H1 (cell line): Measurements from ENCODE around the gene ZNF33B. TPM values are rescaled to one million over a fixed set of nuclear protein-coding genes. Genes with fewer than 3 reads are reported as not detected.

Experiments used
- CTCF ChIA-PET: fragments of 300-600 bp; sonication (Branson Sonifier 250); formaldehyde crosslinking; loops from one replicate; lab custom pipeline; 2021; ENCODE audit not compliant: partially characterized antibody; lab: Charles Lee
- POLR2A ChIA-PET: fragments of 300-600 bp; sonication (Branson Sonifier 250); formaldehyde crosslinking; loops from one replicate; lab custom pipeline; 2021; ENCODE audit warnings: inconsistent platforms; ENCODE audit not compliant: partially characterized antibody; lab: Charles Lee
- DNase-seq, 2 experiments: peaks; one replicate each; pipeline versions ENCODE4 v3.0.0 to v3.0.0-alpha.2; 2010 to 2022; ENCODE audit warnings: low spot score in 2 of 2, low read depth in 1 of 2, mixed read lengths in 1 of 2
- FAIRE-seq: peaks from 2 replicates; lab custom pipeline; 2011; peaks lifted over from hg19 to GRCh38; lab: Jason Lieb, UNC
- H2AFZ ChIP-seq: 2 replicates; pipeline ENCODE4 v1.8.1; 2012; ENCODE audit warnings: low read length, inconsistent platforms
- H2AK5ac ChIP-seq: 2 replicates; pipeline ENCODE4 v1.6.1; 2013; ENCODE audit warnings: low read depth, low read length
- H2BK120ac ChIP-seq: replicated peaks from 2 replicates; pipeline ENCODE3; 2013; ENCODE audit warnings: low read depth, low read length, inconsistent platforms
- H2BK12ac ChIP-seq: 2 replicates; pipeline ENCODE4 v1.6.1; 2013; ENCODE audit warnings: low read depth, low read length
- H2BK15ac ChIP-seq: 2 replicates; pipeline ENCODE4 v1.6.1; 2013; ENCODE audit warnings: low read length
- H2BK20ac ChIP-seq: 2 replicates; pipeline ENCODE4 v1.6.1; 2013; ENCODE audit warnings: low read length
- H2BK5ac ChIP-seq: 2 replicates; pipeline ENCODE4 v1.6.1; 2013; ENCODE audit warnings: low read depth, low read length
- H3K14ac ChIP-seq: 2 replicates; pipeline ENCODE4 v1.6.1; 2013; ENCODE audit warnings: inconsistent platforms; ENCODE audit not compliant: insufficient read length
- H3K18ac ChIP-seq: 2 replicates; pipeline ENCODE4 v1.6.1; 2013; ENCODE audit warnings: low read length; ENCODE audit errors: extremely low read depth
- H3K23ac ChIP-seq: 2 replicates; pipeline ENCODE4 v1.6.1; 2013; ENCODE audit warnings: inconsistent platforms; ENCODE audit not compliant: insufficient read length
- H3K23me2 ChIP-seq: 2 replicates; pipeline ENCODE4 v1.6.1; 2013; ENCODE audit warnings: low read depth, low read length
- H3K27ac ChIP-seq: 2 replicates; pipeline ENCODE4 v1.6.1; 2011; ENCODE audit warnings: low read depth, low read length, inconsistent platforms
- H3K27me3 ChIP-seq, 4 experiments: replicated peaks in 1 of 4; 1 replicate in 1 of 4; 2 replicates in 3 of 4; pipeline versions ENCODE4 v1.6.1 to v1.8.1; 2011 to 2013; ENCODE audit warnings: low read length in 3 of 4, mild to moderate bottlenecking in 3 of 4, inconsistent platforms in 2 of 4, mixed read lengths in 2 of 4, moderate library complexity in 1 of 4; ENCODE audit not compliant: control insufficient read depth in 3 of 4, insufficient read depth in 3 of 4; ENCODE audit errors: extremely low read depth in 1 of 4
- H3K36me3 ChIP-seq, 4 experiments: 2 replicates each; pipeline versions ENCODE4 v1.6.1 to v1.8.1; 2011 to 2013; ENCODE audit warnings: mild to moderate bottlenecking in 4 of 4, low read length in 3 of 4, moderate library complexity in 2 of 4, control low read depth in 1 of 4, inconsistent platforms in 1 of 4; ENCODE audit not compliant: insufficient read depth in 4 of 4, control insufficient read depth in 2 of 4
- H3K4ac ChIP-seq: replicated peaks from 2 replicates; pipeline ENCODE3; 2013; ENCODE audit warnings: low read length, low read depth, mixed read lengths, inconsistent platforms; ENCODE audit not compliant: insufficient read length
- H3K4me1 ChIP-seq, 4 experiments: replicated peaks in 1 of 4; 1 replicate in 1 of 4; 2 replicates in 3 of 4; pipeline versions ENCODE4 v1.6.1 to v1.8.1; 2011 to 2013; ENCODE audit warnings: low read length in 3 of 4, inconsistent platforms in 2 of 4, mixed read lengths in 1 of 4; ENCODE audit not compliant: insufficient read depth in 4 of 4, control insufficient read depth in 3 of 4
- H3K4me2 ChIP-seq, 2 experiments: 2 replicates each; pipeline versions ENCODE4 v1.6.1 to v1.8.1; 2011 to 2013; ENCODE audit warnings: low read depth in 2 of 2, low read length in 2 of 2, control low read depth in 1 of 2, inconsistent platforms in 1 of 2, mild to moderate bottlenecking in 1 of 2; ENCODE audit not compliant: insufficient read depth in 1 of 2
- H3K4me3 ChIP-seq, 4 experiments: fragments of 200-600, 300-600 bp in 1 of 4; sonication (generic), shearing (Covaris generic), sonication (Bioruptor Twin) in 1 of 4; 2 replicates each; pipeline versions ENCODE4 v1.5.1 to v1.8.1; 2011 to 2016; ENCODE audit warnings: low read length in 4 of 4, low read depth in 3 of 4, control low read depth in 2 of 4, inconsistent platforms in 2 of 4, mild to moderate bottlenecking in 2 of 4, mixed read lengths in 1 of 4, moderate library complexity in 1 of 4; ENCODE audit not compliant: insufficient read depth in 2 of 4; ENCODE audit errors: extremely low read depth in 1 of 4
- H3K56ac ChIP-seq: replicated peaks from 2 replicates; pipeline ENCODE3; 2013; ENCODE audit warnings: low read depth, mild to moderate bottlenecking, mixed read lengths, low read length, inconsistent platforms; ENCODE audit not compliant: insufficient read length
- H3K79me1 ChIP-seq: 2 replicates; pipeline ENCODE4 v1.6.1; 2013; ENCODE audit warnings: low read depth, low read length, control low read depth
- H3K79me2 ChIP-seq, 2 experiments: 2 replicates each; pipeline versions ENCODE4 v1.6.1 to v1.8.1; 2012 to 2013; ENCODE audit warnings: low read length in 2 of 2, mild to moderate bottlenecking in 2 of 2, inconsistent platforms in 1 of 2; ENCODE audit not compliant: insufficient read depth in 2 of 2, control insufficient read depth in 1 of 2
- H3K9ac ChIP-seq, 4 experiments: replicated peaks in 1 of 4; 1 replicate in 1 of 4; 2 replicates in 3 of 4; pipeline versions ENCODE4 v1.6.1 to v1.8.1; 2011 to 2013; ENCODE audit warnings: low read depth in 3 of 4, low read length in 3 of 4, control low read depth in 2 of 4, mild to moderate bottlenecking in 2 of 4, moderate library complexity in 2 of 4, inconsistent platforms in 1 of 4; ENCODE audit errors: extremely low read depth in 1 of 4
- H3K9me3 ChIP-seq, 2 experiments: 2 replicates each; pipeline versions ENCODE4 v1.6.1 to v1.8.1; 2012 to 2013; ENCODE audit warnings: mild to moderate bottlenecking in 2 of 2, moderate library complexity in 2 of 2, control low read depth in 1 of 2, inconsistent platforms in 1 of 2, low read depth in 1 of 2, low read length in 1 of 2, mixed read lengths in 1 of 2; ENCODE audit not compliant: insufficient read depth in 2 of 2
- H4K20me1 ChIP-seq, 2 experiments: replicated peaks in 1 of 2; 2 replicates each; pipeline versions ENCODE3 to v1.8.1; 2011 to 2013; ENCODE audit warnings: inconsistent platforms in 2 of 2, low read length in 2 of 2, mild to moderate bottlenecking in 1 of 2; ENCODE audit not compliant: insufficient read depth in 2 of 2, control insufficient read depth in 1 of 2
- H4K5ac ChIP-seq: 2 replicates; pipeline ENCODE4 v1.6.1; 2013; ENCODE audit warnings: low read length, low read depth, mixed read lengths, inconsistent platforms; ENCODE audit not compliant: insufficient read length
- H4K8ac ChIP-seq: 2 replicates; pipeline ENCODE4 v1.8.0; 2013; ENCODE audit warnings: mild to moderate bottlenecking, moderate library complexity, low read length, inconsistent platforms; ENCODE audit not compliant: insufficient read depth; ENCODE audit errors: extremely low read depth
- H4K91ac ChIP-seq: replicated peaks from 2 replicates; pipeline ENCODE3; 2013; ENCODE audit warnings: low read length, mixed read lengths, inconsistent platforms; ENCODE audit not compliant: insufficient read length
- ATF3 ChIP-seq: IDR thresholded peaks from 2 replicates; pipeline ENCODE4 v1.6.1; 2011; ENCODE audit warnings: low read depth, mild to moderate bottlenecking, low read length; ENCODE audit not compliant: insufficient read depth
- RFX5 ChIP-seq: IDR thresholded peaks from 2 replicates; pipeline ENCODE4 v1.6.1; 2011; ENCODE audit warnings: low read depth, low read length, improper control_type of control experiment, borderline replicate concordance
- TCF12 ChIP-seq: IDR thresholded peaks from 2 replicates; pipeline ENCODE4 v1.6.1; 2011; ENCODE audit warnings: low read depth, mild to moderate bottlenecking, low read length
- WGBS, 2 experiments: shearing (Covaris generic) in 1 of 2; methylation state at CpG; one replicate each; pipeline versions ENCODE4 v1.1.6 to v1.1.7; 2013 to 2015; ENCODE audit warnings: low lambda C conversion rate in 2 of 2, mixed read lengths in 2 of 2, inconsistent platforms in 1 of 2, low coverage in 1 of 2, missing lambda C conversion rate in 1 of 2; ENCODE audit not compliant: insufficient replicate concordance in 2 of 2, insufficient coverage in 1 of 2, insufficient read length in 1 of 2; ENCODE audit errors: extremely low coverage in 1 of 2, missing lambda C conversion rate in 1 of 2; 5-methylcytosine and 5-hydroxymethylcytosine counted together
- polyA plus RNA-seq, 7 experiments: library from polyadenylated mRNA; depleted of rRNA in 3 of 7; stranded (reverse) in 5 of 7; unstranded in 2 of 7; fragments of >200 nt in 5 of 7; fragments of 200-250 nt in 2 of 7; gene quantifications; 1 replicate in 5 of 7; 2 replicates in 1 of 7; 4 replicates in 1 of 7; pipeline versions ENCODE4 v1.2.1 to v1.2.3, GENCODE V29; 2011 to 2013; ENCODE audit warnings: missing spikeins in 2 of 7, mixed read lengths in 2 of 7
- total RNA-seq: library from RNA; stranded (reverse); fragmentation: NEBNext Ultra II Directional; extraction: Animal tissue kit (Norgen Biotek cat#: 25700); gene quantifications from 2 replicates; pipeline ENCODE4 v1.2.1, GENCODE V29; 2021

ZNF33B gene
- total and polyA plus RNA-seq, 2 of the 8 experiments (the other 6 are each of a cell fraction or from before 2014, with no cell fraction given), result 10.7 to 33.4 TPM

DNA sequence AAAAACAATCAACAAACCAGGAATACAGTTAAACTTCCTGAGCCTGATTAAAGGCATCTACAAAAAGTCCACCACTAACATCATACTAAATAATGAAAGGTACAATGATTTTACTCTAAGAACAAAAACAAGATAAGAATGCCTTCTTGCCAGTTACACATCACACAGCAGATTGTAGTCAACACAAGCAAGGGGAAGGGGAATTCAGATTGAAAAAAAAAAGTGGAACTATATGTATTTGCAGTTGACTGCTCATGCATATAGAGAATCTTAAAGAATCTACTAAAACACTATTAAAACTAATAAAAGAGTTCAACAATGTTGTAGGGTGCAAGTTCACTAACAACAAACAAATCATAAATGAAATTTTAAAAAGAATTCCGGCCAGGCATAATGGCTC lies 28.5 kb downstream of the ZNF33B start:
- no peak for DNase-seq
- no peak overlapping the region for H4K5ac ChIP-seq
- FAIRE-seq, result no peak
- no peak overlapping the region for H2AK5ac ChIP-seq
- H3K18ac ChIP-seq, result no peak overlapping the region
- H3K23ac ChIP-seq, result no peak overlapping the region
- H3K56ac ChIP-seq, result no peak overlapping the region
- CTCF ChIA-PET, result no interaction called here
- no peaks in the 10 kb centered on the region for H3K4me1 ChIP-seq
- H3K79me2 ChIP-seq, result no peaks in the 10 kb centered on the region
- H3K4me3 ChIP-seq, result no peak overlapping the region
- H3K79me1 ChIP-seq, result no peaks in the 10 kb centered on the region
- no peaks in the 10 kb centered on the region for H3K23me2 ChIP-seq
- no peak overlapping the region for H2BK12ac ChIP-seq
- TF ChIP-seq TCF12 (no peak), ATF3 (no peak), RFX5 (no peak)
- no peak overlapping the region for H2BK15ac ChIP-seq
- no peak overlapping the region for H3K14ac ChIP-seq
- H3K27ac ChIP-seq, result no peak overlapping the region
- WGBS, 2 experiments, result no CpG with 5 or more reads among the region's 1 CpG
- no peak overlapping the region for H3K4me2 ChIP-seq
- H2AFZ ChIP-seq, result no peak overlapping the region
- no peaks in the 10 kb centered on the region for H3K9me3 ChIP-seq
- no peaks in the 10 kb centered on the region for H3K27me3 ChIP-seq
- H3K36me3 ChIP-seq, result peaks cover 0 to 7% (median 2%) of the 10 kb centered on the region in 4 experiments; a peak in 4 of 8 replicates
- H2BK20ac ChIP-seq, result no peak overlapping the region
- no peak overlapping the region for H3K4ac ChIP-seq
- POLR2A ChIA-PET, result no interaction called here
- H4K20me1 ChIP-seq, result no peaks in the 10 kb centered on the region
- no peak overlapping the region for H4K91ac ChIP-seq
- no peak overlapping the region for H2BK120ac ChIP-seq
- H4K8ac ChIP-seq, result no peak overlapping the region
- no peak overlapping the region for H3K9ac ChIP-seq
- H2BK5ac ChIP-seq, result no peak overlapping the region
